ENCODE measurements around the gene CLEC7A.

The CLEC7A gene

DNA sequence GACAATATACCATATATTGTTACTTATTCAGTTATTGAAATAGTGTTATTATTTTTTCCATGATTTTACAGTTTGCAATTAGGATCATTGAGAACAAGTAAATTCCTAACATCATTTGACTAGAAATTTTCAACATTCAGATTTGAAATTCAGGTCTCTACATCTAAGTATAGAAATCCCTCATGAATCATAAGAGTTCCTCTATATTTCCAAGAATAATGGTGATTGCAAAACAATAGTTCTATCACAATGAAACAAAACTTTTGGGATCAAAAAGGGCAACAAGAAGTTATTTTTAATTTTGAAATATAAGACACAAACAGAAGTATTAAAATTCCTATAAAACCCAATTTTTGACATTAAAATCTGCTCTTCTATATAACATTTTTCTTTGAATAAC lies 42.0 kb downstream of the CLEC7A start (continued):
- TF ChIP-seq, protein P1, sequence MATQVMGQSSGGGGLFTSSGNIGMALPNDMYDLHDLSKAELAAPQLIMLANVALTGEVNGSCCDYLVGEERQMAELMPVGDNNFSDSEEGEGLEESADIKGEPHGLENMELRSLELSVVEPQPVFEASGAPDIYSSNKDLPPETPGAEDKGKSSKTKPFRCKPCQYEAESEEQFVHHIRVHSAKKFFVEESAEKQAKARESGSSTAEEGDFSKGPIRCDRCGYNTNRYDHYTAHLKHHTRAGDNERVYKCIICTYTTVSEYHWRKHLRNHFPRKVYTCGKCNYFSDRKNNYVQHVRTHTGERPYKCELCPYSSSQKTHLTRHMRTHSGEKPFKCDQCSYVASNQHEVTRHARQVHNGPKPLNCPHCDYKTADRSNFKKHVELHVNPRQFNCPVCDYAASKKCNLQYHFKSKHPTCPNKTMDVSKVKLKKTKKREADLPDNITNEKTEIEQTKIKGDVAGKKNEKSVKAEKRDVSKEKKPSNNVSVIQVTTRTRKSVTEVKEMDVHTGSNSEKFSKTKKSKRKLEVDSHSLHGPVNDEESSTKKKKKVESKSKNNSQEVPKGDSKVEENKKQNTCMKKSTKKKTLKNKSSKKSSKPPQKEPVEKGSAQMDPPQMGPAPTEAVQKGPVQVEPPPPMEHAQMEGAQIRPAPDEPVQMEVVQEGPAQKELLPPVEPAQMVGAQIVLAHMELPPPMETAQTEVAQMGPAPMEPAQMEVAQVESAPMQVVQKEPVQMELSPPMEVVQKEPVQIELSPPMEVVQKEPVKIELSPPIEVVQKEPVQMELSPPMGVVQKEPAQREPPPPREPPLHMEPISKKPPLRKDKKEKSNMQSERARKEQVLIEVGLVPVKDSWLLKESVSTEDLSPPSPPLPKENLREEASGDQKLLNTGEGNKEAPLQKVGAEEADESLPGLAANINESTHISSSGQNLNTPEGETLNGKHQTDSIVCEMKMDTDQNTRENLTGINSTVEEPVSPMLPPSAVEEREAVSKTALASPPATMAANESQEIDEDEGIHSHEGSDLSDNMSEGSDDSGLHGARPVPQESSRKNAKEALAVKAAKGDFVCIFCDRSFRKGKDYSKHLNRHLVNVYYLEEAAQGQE (tag by site-specific recombination; IDR thresholded peaks at IDR 0.05): no peak
- TF ChIP-seq ZNF561 (tag by site-specific recombination; IDR thresholded peaks at IDR 0.05; ENCODE audit: borderline replicate concordance): no peak

- Histone ChIP-seq H3K4me3 (ENCODE audit: low read depth, low read length) (no peak overlapping the region), H3K27ac (ENCODE audit: extremely low read depth, low read depth, low read length) (no peak overlapping the region), H3K9me3 (ENCODE audit: control insufficient read depth, insufficient read depth, low read depth, low read length) (no peaks in the 10 kb centered on the region), H3K36me3 (ENCODE audit: control insufficient read depth in 2 of 2, insufficient read depth in 1 of 2, low read length in 2 of 2) (no peaks in the 10 kb centered on the region), H3K4me1 (ENCODE audit: control insufficient read depth, insufficient read depth, low read length) (no peaks in the 10 kb centered on the region; the same call in 1 of the 2 replicates)
- ChIA-PET POLR2A (no interaction called here), CTCF (no interaction called here)
- no peak for TF ChIP-seq ZNF518A (tag by site-specific recombination; conservative IDR thresholded peaks at IDR 0.05; ENCODE audit: low read depth)
- no peak for TF ChIP-seq ZNF394 (tag by site-specific recombination; IDR thresholded peaks at IDR 0.05; ENCODE audit: borderline replicate concordance)
- TF ChIP-seq ZNF792 (tag by site-specific recombination; IDR thresholded peaks at IDR 0.05): no peak
- TF ChIP-seq PBX3 (CRISPR knock-in tag; IDR thresholded peaks at IDR 0.05): no peak
- no peak for TF ChIP-seq ZBTB21 (tag by site-specific recombination; IDR thresholded peaks at IDR 0.05)
- no peak for TF ChIP-seq ZBTB20 (tag by site-specific recombination; IDR thresholded peaks at IDR 0.05)
- TF ChIP-seq ZNF747 (tag by site-specific recombination; IDR thresholded peaks at IDR 0.05): no peak
Measured at GRCh38 chr12:10086387-10086786, 43.6 kb downstream of the CLEC7A start.

DNA sequence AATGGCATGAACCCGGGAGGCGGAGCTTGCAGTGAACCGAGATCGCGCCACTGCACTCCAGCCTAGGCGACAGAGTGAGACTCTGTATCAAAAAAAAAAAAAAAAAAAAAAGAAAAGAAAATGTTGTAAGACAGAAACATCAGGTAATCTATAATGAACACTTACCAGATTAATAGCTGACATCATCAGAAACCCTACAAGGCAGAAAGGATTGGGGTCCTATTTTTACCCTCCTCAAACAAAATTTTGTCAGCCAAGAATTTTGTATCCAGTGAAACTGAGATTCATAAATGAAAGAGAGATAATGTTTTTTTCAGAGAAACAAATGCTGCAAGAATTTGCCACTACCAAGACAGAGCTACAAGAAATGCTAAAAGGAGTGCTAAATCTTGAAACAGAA lies 45.3 kb downstream of the CLEC7A start:
- H3K9me3 ChIP-seq (ENCODE audit: control insufficient read depth, insufficient read depth, low read depth, low read length): no peaks in the 10 kb centered on the region
- H3K36me3 ChIP-seq (ENCODE audit: control insufficient read depth in 2 of 2, insufficient read depth in 1 of 2, low read length in 2 of 2): no peaks in the 10 kb centered on the region
- no peak overlapping the region for H3K4me3 ChIP-seq (ENCODE audit: low read depth, low read length)
- no peaks in the 10 kb centered on the region; the same call in 1 of the 2 replicates for H3K4me1 ChIP-seq (ENCODE audit: control insufficient read depth, insufficient read depth, low read length)
- ChIA-PET POLR2A (no interaction called here), CTCF (interaction anchor here (0.7 kb wide), 1 partner anchor 106 kb away, joined by 5 read pairs; no protein-coding TSS in a partner anchor)
- TF ChIP-seq, protein P2, sequence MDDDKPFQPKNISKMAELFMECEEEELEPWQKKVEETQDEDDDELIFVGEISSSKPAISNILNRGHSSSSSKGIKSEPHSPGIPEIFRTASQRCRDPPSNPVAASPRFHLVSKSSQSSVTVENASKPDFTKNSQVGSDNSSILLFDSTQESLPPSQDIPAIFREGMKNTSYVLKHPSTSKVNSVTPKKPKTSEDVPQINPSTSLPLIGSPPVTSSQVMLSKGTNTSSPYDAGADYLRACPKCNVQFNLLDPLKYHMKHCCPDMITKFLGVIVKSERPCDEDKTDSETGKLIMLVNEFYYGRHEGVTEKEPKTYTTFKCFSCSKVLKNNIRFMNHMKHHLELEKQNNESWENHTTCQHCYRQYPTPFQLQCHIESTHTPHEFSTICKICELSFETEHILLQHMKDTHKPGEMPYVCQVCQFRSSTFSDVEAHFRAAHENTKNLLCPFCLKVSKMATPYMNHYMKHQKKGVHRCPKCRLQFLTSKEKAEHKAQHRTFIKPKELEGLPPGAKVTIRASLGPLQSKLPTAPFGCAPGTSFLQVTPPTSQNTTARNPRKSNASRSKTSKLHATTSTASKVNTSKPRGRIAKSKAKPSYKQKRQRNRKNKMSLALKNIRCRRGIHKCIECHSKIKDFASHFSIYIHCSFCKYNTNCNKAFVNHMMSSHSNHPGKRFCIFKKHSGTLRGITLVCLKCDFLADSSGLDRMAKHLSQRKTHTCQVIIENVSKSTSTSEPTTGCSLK (tag by site-specific recombination; IDR thresholded peaks at IDR 0.05): no peak
- no peak for TF ChIP-seq ZNF302 (tag by site-specific recombination; IDR thresholded peaks at IDR 0.05; ENCODE audit: low read depth)
- TF ChIP-seq IKZF3 (tag by site-specific recombination; IDR thresholded peaks at IDR 0.05): no peak
- no peak for TF ChIP-seq ZNF843 (tag by site-specific recombination; IDR thresholded peaks at IDR 0.05)
- H3K27ac ChIP-seq (ENCODE audit: extremely low read depth, low read depth, low read length): no peak overlapping the region
